Esophagus squamous epithelium (tissue), 4 donors: ENCODE results near the gene MDGA2.

Experiments
- CTCF ChIP-seq, 6 experiments: fragments of 450-650 bp in 4 of 6; fragments of 200-600 bp in 2 of 6; sonication (generic) in 2 of 6; IDR thresholded peaks; one replicate each; pipeline ENCODE4 v1.5.1; 2016 to 2019; ENCODE audit warnings: antibody characterized with exemption in 6 of 6, mild to moderate bottlenecking in 4 of 6, moderate library complexity in 4 of 6
- POLR2A ChIP-seq, 4 donors: fragments of 450-650 bp; IDR thresholded peaks; one replicate each; pipeline ENCODE4 v1.6.1; 2017; ENCODE audit warnings: antibody characterized with exemption in 4 of 4, mild to moderate bottlenecking in 4 of 4, moderate library complexity in 3 of 4

- TF ChIP-seq CTCF (IDR thresholded peaks at IDR 0.05) = no peak
- no peak for TF ChIP-seq POLR2A (IDR thresholded peaks at IDR 0.05)
These were observed 610.1 kb downstream of the MDGA2 start for GRCh38 chr14:47065326-47065725.
